Esophagus squamous epithelium (tissue), 4 donors: ENCODE results near the gene DNAJC13.

Experiments used
- CTCF ChIP-seq, 6 experiments: fragments of 450-650 bp in 4 of 6; fragments of 200-600 bp in 2 of 6; sonication (generic) in 2 of 6; IDR thresholded peaks; one replicate each; pipeline ENCODE4 v1.5.1; 2016 to 2019; ENCODE audit warnings: antibody characterized with exemption in 6 of 6, mild to moderate bottlenecking in 4 of 6, moderate library complexity in 4 of 6
- POLR2A ChIP-seq, 4 donors: fragments of 450-650 bp; IDR thresholded peaks; one replicate each; pipeline ENCODE4 v1.6.1; 2017; ENCODE audit warnings: antibody characterized with exemption in 4 of 4, mild to moderate bottlenecking in 4 of 4, moderate library complexity in 3 of 4

GRCh38 chr3:132488151-132488550 lies 70.8 kb downstream of the DNAJC13 start:
- no peak for TF ChIP-seq CTCF (IDR thresholded peaks at IDR 0.05)
- TF ChIP-seq POLR2A (IDR thresholded peaks at IDR 0.05) = no peak
